ENCODE measurements around the gene FHL1. TPM values are rescaled to one million over a fixed set of nuclear protein-coding genes. Genes with fewer than 3 reads are reported as not detected.
A peak's percentile ranks its signal among the peaks of the same experiment; 100 is the strongest.

FHL1 gene
- total RNA-seq, 2 experiments from 2014 or later = 27.2 to 28.4 TPM

DNA sequence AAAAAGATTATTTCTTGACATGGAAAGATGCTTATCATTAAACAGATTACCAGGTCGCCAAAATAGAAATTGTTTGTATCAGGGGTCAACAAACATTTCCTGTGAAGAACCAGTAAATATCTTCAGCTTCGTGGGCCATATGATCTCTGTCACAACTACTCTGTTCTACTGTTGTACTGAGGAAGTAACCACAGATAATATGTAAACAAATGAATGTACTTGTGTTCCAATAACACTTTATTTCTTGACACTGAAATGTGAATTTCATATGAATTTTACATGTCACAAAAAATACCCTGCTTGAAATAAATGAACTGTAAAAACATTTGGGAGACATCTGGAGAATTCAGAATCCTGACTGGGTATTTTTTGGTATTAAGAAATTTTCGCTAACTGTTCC is 4.7 kb upstream of the FHL1 start:
- H3K9me3 ChIP-seq (ENCODE audit: control insufficient read depth in 1 of 2, insufficient read depth in 1 of 2, low read length in 2 of 2) = no peaks in the 10 kb centered on the region
- no peaks in the 10 kb centered on the region for H3K9me3 Mint-ChIP-seq
- H3K27ac Mint-ChIP-seq = peak overlapping the region; percentile 70
- H3K36me3 Mint-ChIP-seq (ENCODE audit: low read depth) = no peaks in the 10 kb centered on the region
- no peak for DNase-seq
- no peaks in the 10 kb centered on the region for H3K27me3 ChIP-seq (ENCODE audit: control insufficient read depth in 1 of 2, insufficient read depth in 2 of 2, low read length in 2 of 2)
- no peaks in the 10 kb centered on the region for H3K36me3 ChIP-seq (ENCODE audit: insufficient read depth, low read length)
- ChIA-PET CTCF (interaction anchor here (0.9 kb wide), 1 partner anchor 11 kb away, joined by 3 read pairs; no protein-coding TSS in a partner anchor), POLR2A (no interaction called here)
- peaks cover 46% of the 10 kb centered on the region for H3K4me1 Mint-ChIP-seq (ENCODE audit: low read depth)
- ATAC-seq (ENCODE audit: poor library complexity) = no peak
- intact Hi-C loops (cut with DNase I, micrococcal nuclease) = loop anchor here in 1 of 2 experiments (5.0 to 10.0 kb wide), 2 partner anchors 70 to 158 kb away; partner anchors contain the start of gene SLC9A6
- peaks cover 23% of the 10 kb centered on the region for H3K4me1 ChIP-seq (ENCODE audit: insufficient read depth, low read length)
- TF ChIP-seq CTCF (IDR thresholded peaks at IDR 0.05) = no peak
- H3K27me3 Mint-ChIP-seq = no peaks in the 10 kb centered on the region
- peak overlapping the region; percentile 56 for H3K4me3 Mint-ChIP-seq
- H3K27ac ChIP-seq (ENCODE audit: low read depth in 1 of 2, low read length in 2 of 2) = no peak overlapping the region
- no peak overlapping the region for H3K4me3 ChIP-seq (ENCODE audit: low read length)

GRCh38 chrX:136143711-136144110 is 3.6 kb upstream of the FHL1 start:
- POLR2A ChIA-PET = interaction anchor here (1.0 kb wide), 1 partner anchor 79 kb away, joined by 6 read pairs; no protein-coding TSS in a partner anchor
- H3K4me1 ChIP-seq (ENCODE audit: insufficient read depth, low read length) = peaks cover 23% of the 10 kb centered on the region
- H3K4me3 ChIP-seq (ENCODE audit: low read length) = peak overlapping the region; percentile 30
- no peak for ATAC-seq (ENCODE audit: poor library complexity)
- Mint-ChIP-seq H3K36me3 (ENCODE audit: low read depth) (no peaks in the 10 kb centered on the region), H3K4me3 (peak overlapping the region; percentile 78), H3K27me3 (no peaks in the 10 kb centered on the region), H3K27ac (peak overlapping the region; percentile 85), H3K9me3 (no peaks in the 10 kb centered on the region), H3K4me1 (ENCODE audit: low read depth) (peaks cover 51% of the 10 kb centered on the region)
- no peaks in the 10 kb centered on the region for H3K36me3 ChIP-seq (ENCODE audit: insufficient read depth, low read length)
- no peak overlapping the region for H3K27ac ChIP-seq (ENCODE audit: low read depth in 1 of 2, low read length in 2 of 2)
- peak in 6 of 14 experiments; percentile 3 to 73 (median 42) for DNase-seq
- intact Hi-C loops (cut with DNase I, micrococcal nuclease) = loop anchor here in 1 of 2 experiments (5.0 to 10.0 kb wide), 2 partner anchors 71 to 159 kb away; partner anchors contain the start of gene SLC9A6
- no peaks in the 10 kb centered on the region for H3K9me3 ChIP-seq (ENCODE audit: control insufficient read depth in 1 of 2, insufficient read depth in 1 of 2, low read length in 2 of 2)
- TF ChIP-seq CTCF (IDR thresholded peaks at IDR 0.05) = no peak
- H3K27me3 ChIP-seq (ENCODE audit: control insufficient read depth in 1 of 2, insufficient read depth in 2 of 2, low read length in 2 of 2) = no peaks in the 10 kb centered on the region
- CTCF ChIA-PET = no interaction called here

DNA sequence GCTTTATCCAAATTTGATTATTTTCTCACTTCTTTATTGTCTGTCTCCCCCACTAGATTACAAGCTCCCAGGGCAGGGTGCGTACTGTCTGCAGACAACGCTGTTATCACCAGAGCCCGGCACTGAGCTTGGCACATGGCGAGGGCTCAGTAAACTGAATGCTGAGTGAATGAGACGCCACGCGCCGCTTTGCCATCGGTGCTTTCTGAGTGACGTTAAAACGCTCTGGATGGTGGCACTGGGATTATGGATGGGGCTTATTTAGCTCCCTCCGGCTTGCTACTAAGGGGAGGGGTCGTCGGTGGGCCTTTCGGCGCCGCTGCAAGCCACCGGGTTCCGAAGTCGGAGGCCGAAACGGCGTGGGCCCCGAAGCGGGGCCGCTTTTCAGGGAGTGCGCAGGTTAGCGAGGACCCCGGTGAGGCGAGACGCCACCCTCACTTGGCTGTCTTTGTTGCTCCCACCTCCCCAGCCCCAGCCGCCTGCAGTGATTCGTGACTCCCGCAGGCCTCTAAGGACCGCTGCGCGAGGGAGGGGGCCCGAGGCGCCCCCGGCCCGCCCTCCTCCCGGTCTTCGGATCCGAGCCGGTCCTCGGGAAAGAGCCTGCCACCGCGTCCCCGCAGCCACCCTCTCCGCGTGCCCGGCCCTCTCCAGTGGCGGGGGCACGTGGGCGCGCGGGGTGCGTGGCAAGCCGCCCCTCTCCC is 569 bp upstream of the FHL1 start:
- Histone ChIP-seq H3K36me3 (ENCODE audit: insufficient read depth, low read length) (no peaks in the 10 kb centered on the region), H3K4me1 (ENCODE audit: insufficient read depth, low read length) (peaks cover 23% of the 10 kb centered on the region), H3K27me3 (ENCODE audit: control insufficient read depth in 1 of 2, insufficient read depth in 2 of 2, low read length in 2 of 2) (no peaks in the 10 kb centered on the region), H3K4me3 (ENCODE audit: low read length) (peak overlapping the region; percentile 69), H3K9me3 (ENCODE audit: control insufficient read depth in 1 of 2, insufficient read depth in 1 of 2, low read length in 2 of 2) (no peaks in the 10 kb centered on the region), H3K27ac (ENCODE audit: low read depth in 1 of 2, low read length in 2 of 2) (peak overlapping the region in 1 of 2 donors; percentile 36)
- peak overlapping the region; percentile 90 for H3K27ac Mint-ChIP-seq
- H3K4me3 Mint-ChIP-seq = peak overlapping the region; percentile 90
- ATAC-seq (ENCODE audit: poor library complexity) (peak; percentile 48), DNase-seq (peak in 11 of 14 experiments; percentile 5 to 49 (median 17))
- TF ChIP-seq CTCF (IDR thresholded peaks at IDR 0.05) = no peak
- H3K36me3 Mint-ChIP-seq (ENCODE audit: low read depth) = no peaks in the 10 kb centered on the region
- intact Hi-C loops (cut with DNase I, micrococcal nuclease) = loop anchor here in 1 of 2 experiments (10.0 kb wide), 1 partner anchor 162 kb away; the partner anchor contains the start of gene SLC9A6
- no peaks in the 10 kb centered on the region for H3K9me3 Mint-ChIP-seq
- ChIA-PET POLR2A (interaction anchor here (1.2 to 1.4 kb wide), 3 partner anchors 10 to 82 kb away, joined by 3 to 7 read pairs (median 4); no protein-coding TSS in a partner anchor), CTCF (no interaction called here)
- H3K4me1 Mint-ChIP-seq (ENCODE audit: low read depth) = peaks cover 55% of the 10 kb centered on the region
- no peaks in the 10 kb centered on the region for H3K27me3 Mint-ChIP-seq
